ENCODE data around the gene FBN2. TPM values are rescaled to one million over a fixed set of nuclear protein-coding genes. Genes with fewer than 3 reads are reported as not detected.

Gene FBN2
- total RNA-seq, 3 donors from 2014 or later (not counting 1 experiment from before 2014, with no cell fraction given) = 0.31 to 0.70 (median 0.58) TPM

DNA sequence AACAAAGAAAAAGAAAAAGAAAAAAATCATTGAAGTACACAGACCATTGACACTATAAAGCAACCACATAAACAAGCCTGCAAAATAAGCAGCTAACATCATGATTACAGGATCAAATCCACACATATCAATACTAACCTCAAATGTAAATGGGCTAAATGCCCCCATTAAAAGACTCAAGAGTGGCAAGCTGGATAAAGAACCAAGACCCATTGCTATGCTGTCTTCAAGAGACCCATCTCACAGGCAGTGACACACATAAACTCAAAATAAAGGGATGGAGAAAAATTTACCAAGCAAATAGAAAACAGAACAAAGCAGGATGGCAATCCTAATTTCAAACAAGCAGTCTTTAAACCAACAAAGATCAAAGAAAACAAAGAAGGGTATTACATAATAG is 15.7 kb upstream of the FBN2 start:
- H3K27me3 ChIP-seq (ENCODE audit: control insufficient read depth, insufficient read depth, low read length) = no peaks in the 10 kb centered on the region
- H3K36me3 Mint-ChIP-seq = peaks cover 10% of the 10 kb centered on the region
- H3K27ac Mint-ChIP-seq = no peak overlapping the region
- H3K27me3 Mint-ChIP-seq (ENCODE audit: low read depth in 2 of 2) = no peaks in the 10 kb centered on the region
- no peak overlapping the region for H3K4me3 Mint-ChIP-seq
- no peak overlapping the region for H3K4me3 ChIP-seq (ENCODE audit: low read length)
- no peaks in the 10 kb centered on the region for H3K36me3 ChIP-seq (ENCODE audit: control insufficient read depth, insufficient read depth, low read length)
- H3K27ac ChIP-seq (ENCODE audit: low read length) = no peak overlapping the region
- TF ChIP-seq, protein P1, sequence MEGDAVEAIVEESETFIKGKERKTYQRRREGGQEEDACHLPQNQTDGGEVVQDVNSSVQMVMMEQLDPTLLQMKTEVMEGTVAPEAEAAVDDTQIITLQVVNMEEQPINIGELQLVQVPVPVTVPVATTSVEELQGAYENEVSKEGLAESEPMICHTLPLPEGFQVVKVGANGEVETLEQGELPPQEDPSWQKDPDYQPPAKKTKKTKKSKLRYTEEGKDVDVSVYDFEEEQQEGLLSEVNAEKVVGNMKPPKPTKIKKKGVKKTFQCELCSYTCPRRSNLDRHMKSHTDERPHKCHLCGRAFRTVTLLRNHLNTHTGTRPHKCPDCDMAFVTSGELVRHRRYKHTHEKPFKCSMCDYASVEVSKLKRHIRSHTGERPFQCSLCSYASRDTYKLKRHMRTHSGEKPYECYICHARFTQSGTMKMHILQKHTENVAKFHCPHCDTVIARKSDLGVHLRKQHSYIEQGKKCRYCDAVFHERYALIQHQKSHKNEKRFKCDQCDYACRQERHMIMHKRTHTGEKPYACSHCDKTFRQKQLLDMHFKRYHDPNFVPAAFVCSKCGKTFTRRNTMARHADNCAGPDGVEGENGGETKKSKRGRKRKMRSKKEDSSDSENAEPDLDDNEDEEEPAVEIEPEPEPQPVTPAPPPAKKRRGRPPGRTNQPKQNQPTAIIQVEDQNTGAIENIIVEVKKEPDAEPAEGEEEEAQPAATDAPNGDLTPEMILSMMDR (IDR thresholded peaks at IDR 0.05) = no peak
- DNase-seq = no peak
- H3K9me3 Mint-ChIP-seq = peaks cover 14 to 19% of the 10 kb centered on the region in 2 donors
- intact Hi-C loops (cut with micrococcal nuclease) = no loop called here
- no peaks in the 10 kb centered on the region for H3K4me1 ChIP-seq (ENCODE audit: control insufficient read depth, insufficient read depth, low read length)
- ATAC-seq = no peak
- peaks cover 10% of the 10 kb centered on the region for H3K9me3 ChIP-seq (ENCODE audit: control insufficient read depth, insufficient read depth, low read length)
- no peaks in the 10 kb centered on the region for H3K4me1 Mint-ChIP-seq

DNA sequence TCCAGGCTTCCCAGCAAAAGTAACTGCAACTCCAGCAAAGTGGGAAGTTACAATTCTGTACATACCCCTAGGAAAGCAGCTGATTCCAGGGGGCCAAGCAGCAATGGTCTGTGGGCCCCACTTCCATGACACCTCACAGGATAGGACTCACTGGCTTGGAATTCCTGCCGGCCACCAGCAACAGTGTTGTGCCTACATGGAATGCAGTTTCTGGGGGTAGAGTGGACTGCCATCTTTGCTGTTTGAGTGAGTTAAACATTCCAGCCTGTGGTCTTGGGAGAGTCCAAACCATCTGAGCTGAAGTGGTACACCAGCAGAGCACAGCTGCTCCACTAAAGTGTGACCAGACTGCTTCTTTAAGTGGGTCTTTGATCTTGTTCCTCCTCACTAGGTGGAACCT is 13.4 kb upstream of the FBN2 start:
- Mint-ChIP-seq H3K27ac (no peak overlapping the region), H3K36me3 (peaks cover 10% of the 10 kb centered on the region), H3K4me3 (no peak overlapping the region), H3K4me1 (no peaks in the 10 kb centered on the region), H3K9me3 (peaks cover 16% of the 10 kb centered on the region in 2 donors), H3K27me3 (ENCODE audit: low read depth in 2 of 2) (no peaks in the 10 kb centered on the region)
- TF ChIP-seq, protein P1 (IDR thresholded peaks at IDR 0.05) = no peak
- Histone ChIP-seq H3K27me3 (ENCODE audit: control insufficient read depth, insufficient read depth, low read length) (no peaks in the 10 kb centered on the region), H3K4me3 (ENCODE audit: low read length) (no peak overlapping the region), H3K27ac (ENCODE audit: low read length) (no peak overlapping the region), H3K4me1 (ENCODE audit: control insufficient read depth, insufficient read depth, low read length) (no peaks in the 10 kb centered on the region), H3K36me3 (ENCODE audit: control insufficient read depth, insufficient read depth, low read length) (no peaks in the 10 kb centered on the region), H3K9me3 (ENCODE audit: control insufficient read depth, insufficient read depth, low read length) (peaks cover 10% of the 10 kb centered on the region)
- DNase-seq = no peak
- WGBS (ENCODE audit: insufficient coverage) = 47% methylated on average over 1 of the region's 1 CpG
- ATAC-seq = no peak
- intact Hi-C loops (cut with micrococcal nuclease) = no loop called here

DNA sequence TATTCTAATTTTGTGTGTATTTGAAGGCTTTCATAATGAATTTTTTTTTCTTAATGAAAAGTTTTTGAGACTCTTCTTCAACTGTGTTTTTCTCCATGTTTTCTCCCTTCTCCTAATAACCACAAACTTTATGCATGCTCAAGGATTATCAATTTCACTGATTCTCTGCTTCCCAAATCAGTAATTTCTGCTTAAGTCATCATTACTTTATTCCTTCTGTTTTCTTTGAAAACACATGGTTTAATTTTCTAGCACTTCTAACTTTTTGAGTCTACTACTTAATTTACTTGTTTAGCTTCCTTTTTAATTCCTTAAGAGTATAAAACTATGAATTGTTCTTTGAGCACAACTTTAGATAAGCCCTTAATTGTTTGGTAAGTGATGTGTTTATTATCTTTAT is 11.5 kb upstream of the FBN2 start:
- Histone ChIP-seq H3K9me3 (ENCODE audit: control insufficient read depth, insufficient read depth, low read length) (peaks cover 10% of the 10 kb centered on the region), H3K27me3 (ENCODE audit: control insufficient read depth, insufficient read depth, low read length) (no peaks in the 10 kb centered on the region), H3K4me3 (ENCODE audit: low read length) (no peak overlapping the region), H3K27ac (ENCODE audit: low read length) (no peak overlapping the region), H3K36me3 (ENCODE audit: control insufficient read depth, insufficient read depth, low read length) (no peaks in the 10 kb centered on the region), H3K4me1 (ENCODE audit: control insufficient read depth, insufficient read depth, low read length) (no peaks in the 10 kb centered on the region)
- DNase-seq (no peak), ATAC-seq (no peak)
- intact Hi-C loops (cut with micrococcal nuclease) = no loop called here
- Mint-ChIP-seq H3K27ac (no peak overlapping the region), H3K4me1 (no peaks in the 10 kb centered on the region), H3K4me3 (no peak overlapping the region), H3K36me3 (peaks cover 11% of the 10 kb centered on the region), H3K9me3 (peaks cover 18 to 21% of the 10 kb centered on the region in 2 donors), H3K27me3 (ENCODE audit: low read depth in 2 of 2) (no peaks in the 10 kb centered on the region)
- TF ChIP-seq, protein P1 (IDR thresholded peaks at IDR 0.05) = no peak

DNA sequence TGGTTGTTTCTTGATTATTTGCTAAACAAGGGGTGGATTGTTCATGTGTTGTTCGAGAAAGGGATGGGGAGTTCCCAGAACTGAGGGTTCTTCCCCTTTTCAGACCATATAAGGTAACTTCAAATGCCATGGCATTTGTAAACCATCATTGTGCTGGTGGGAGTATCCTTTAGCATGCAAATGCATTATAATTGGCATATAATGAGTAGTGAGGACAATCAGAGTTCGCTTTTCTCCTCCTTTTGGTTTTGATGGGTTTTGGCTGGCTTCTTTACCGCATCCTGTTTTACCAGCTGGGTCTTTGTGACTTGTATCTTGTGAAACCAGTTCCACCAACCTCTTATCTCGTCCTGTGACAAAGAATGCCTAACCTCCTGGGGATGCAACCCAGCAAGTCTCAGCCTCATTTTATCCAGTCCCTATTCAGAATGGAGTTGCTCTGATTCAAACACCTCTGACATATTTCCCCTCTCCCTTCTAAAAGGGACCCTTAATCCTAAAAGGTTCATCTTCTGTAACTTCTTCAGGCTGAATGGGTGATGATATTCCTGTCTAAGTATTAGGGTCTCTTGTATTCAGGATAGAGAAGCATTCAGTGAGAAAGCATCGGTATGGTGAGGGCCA is 8.7 kb upstream of the FBN2 start:
- Histone ChIP-seq H3K36me3 (ENCODE audit: control insufficient read depth, insufficient read depth, low read length) (no peaks in the 10 kb centered on the region), H3K4me3 (ENCODE audit: low read length) (no peak overlapping the region), H3K27me3 (ENCODE audit: control insufficient read depth, insufficient read depth, low read length) (no peaks in the 10 kb centered on the region), H3K4me1 (ENCODE audit: control insufficient read depth, insufficient read depth, low read length) (no peaks in the 10 kb centered on the region), H3K27ac (ENCODE audit: low read length) (no peak overlapping the region), H3K9me3 (ENCODE audit: control insufficient read depth, insufficient read depth, low read length) (peaks cover 4% of the 10 kb centered on the region)
- H3K36me3 Mint-ChIP-seq = peaks cover 13% of the 10 kb centered on the region
- intact Hi-C loops (cut with micrococcal nuclease) = no loop called here
- H3K9me3 Mint-ChIP-seq = peaks cover 12 to 14% of the 10 kb centered on the region in 2 donors
- no peak overlapping the region for H3K4me3 Mint-ChIP-seq
- H3K27ac Mint-ChIP-seq = no peak overlapping the region
- DNase-seq = no peak
- 74% methylated on average over 5 of the region's 5 CpGs for WGBS (ENCODE audit: insufficient coverage)
- no peaks in the 10 kb centered on the region for H3K27me3 Mint-ChIP-seq (ENCODE audit: low read depth in 2 of 2)
- TF ChIP-seq, protein P1 (IDR thresholded peaks at IDR 0.05) = no peak
- no peak for ATAC-seq
- H3K4me1 Mint-ChIP-seq = no peaks in the 10 kb centered on the region
